ENCODE results near the gene ADGRL2. TPM values are rescaled to one million over a fixed set of nuclear protein-coding genes. Genes with fewer than 3 reads are reported as not detected.

The ADGRL2 gene
- total RNA-seq, 2 experiments from 2014 or later = not detected

GRCh38 chr1:81948495-81948894 is 147.8 kb downstream of the ADGRL2 start:
- Mint-ChIP-seq H3K27me3 (no peaks in the 10 kb centered on the region), H3K27ac (no peak overlapping the region), H3K36me3 (no peaks in the 10 kb centered on the region), H3K4me3 (no peak overlapping the region), H3K9me3 (no peaks in the 10 kb centered on the region), H3K4me1 (no peaks in the 10 kb centered on the region)
- no peak for DNase-seq

- Mint-ChIP-seq H3K9me3 (no peaks in the 10 kb centered on the region), H3K36me3 (no peaks in the 10 kb centered on the region), H3K27me3 (no peaks in the 10 kb centered on the region), H3K4me3 (no peak overlapping the region), H3K27ac (no peak overlapping the region), H3K4me1 (no peaks in the 10 kb centered on the region)
- no peak for DNase-seq
Observed at GRCh38 chr1:81949421-81949820, 148.7 kb downstream of the ADGRL2 start.

GRCh38 chr1:81950037-81950436 is 149.3 kb downstream of the ADGRL2 start:
- no peak overlapping the region for H3K27ac Mint-ChIP-seq
- H3K27me3 Mint-ChIP-seq = no peaks in the 10 kb centered on the region
- H3K4me3 Mint-ChIP-seq = no peak overlapping the region
- no peaks in the 10 kb centered on the region for H3K4me1 Mint-ChIP-seq
- no peaks in the 10 kb centered on the region for H3K36me3 Mint-ChIP-seq
- DNase-seq = no peak
- H3K9me3 Mint-ChIP-seq = no peaks in the 10 kb centered on the region

DNA sequence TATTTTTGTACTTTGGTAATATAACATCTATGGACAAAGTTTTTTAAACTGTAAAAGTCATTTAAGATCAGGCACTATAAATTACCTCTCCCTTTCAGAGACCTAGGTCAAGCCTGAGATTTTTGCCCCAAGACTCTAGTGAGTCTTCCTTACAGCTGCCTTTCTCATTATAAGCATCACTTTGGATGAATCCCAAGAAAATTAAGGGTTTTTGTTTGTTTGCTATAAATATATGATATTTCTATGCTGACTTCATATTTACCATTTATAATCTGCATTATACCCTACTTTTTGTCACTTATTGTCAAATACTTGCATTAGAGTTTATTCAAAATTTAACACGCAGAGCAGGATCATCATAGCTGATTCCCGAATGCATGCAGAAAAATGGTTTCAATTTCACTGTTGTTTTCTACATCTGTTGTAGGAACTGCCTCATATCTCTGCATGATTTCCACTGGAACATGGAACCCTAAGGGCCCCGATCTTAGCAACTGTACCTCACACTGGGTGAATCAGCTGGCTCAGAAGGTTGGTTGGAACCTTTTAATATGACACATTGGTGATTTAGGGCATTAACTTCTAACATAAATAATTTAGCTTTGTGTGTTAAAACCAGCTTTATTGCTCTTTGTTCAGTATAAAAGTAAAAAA is 150.0 kb downstream of the ADGRL2 start:
- H3K27me3 Mint-ChIP-seq = no peaks in the 10 kb centered on the region
- no peak overlapping the region for H3K4me3 Mint-ChIP-seq
- no peaks in the 10 kb centered on the region for H3K36me3 Mint-ChIP-seq
- no peak for DNase-seq
- H3K27ac Mint-ChIP-seq = no peak overlapping the region
- no peaks in the 10 kb centered on the region for H3K9me3 Mint-ChIP-seq
- H3K4me1 Mint-ChIP-seq = no peaks in the 10 kb centered on the region

- no peak for DNase-seq
- Mint-ChIP-seq H3K9me3 (no peaks in the 10 kb centered on the region), H3K27me3 (no peaks in the 10 kb centered on the region), H3K27ac (no peak overlapping the region), H3K4me1 (no peaks in the 10 kb centered on the region), H3K4me3 (no peak overlapping the region), H3K36me3 (no peaks in the 10 kb centered on the region)
Observed at GRCh38 chr1:81954534-81955020, 153.8 kb downstream of the ADGRL2 start.

DNA sequence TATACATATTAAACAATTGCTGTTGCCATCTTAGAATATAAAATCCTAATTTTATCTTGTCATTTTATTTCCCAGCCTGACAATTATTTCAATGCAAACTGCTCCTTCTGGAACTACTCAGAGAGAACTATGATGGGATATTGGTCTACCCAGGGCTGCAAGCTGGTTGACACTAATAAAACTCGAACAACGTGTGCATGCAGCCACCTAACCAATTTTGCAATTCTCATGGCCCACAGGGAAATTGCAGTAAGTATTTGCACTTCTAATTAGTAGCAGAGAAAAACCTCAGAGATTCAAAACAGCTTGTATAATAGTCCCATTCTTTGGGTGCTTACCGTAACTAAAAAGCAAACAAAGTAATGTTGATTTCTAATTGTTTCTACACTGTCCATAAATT is 167.2 kb downstream of the ADGRL2 start:
- no peak for DNase-seq
- Mint-ChIP-seq H3K27me3 (no peaks in the 10 kb centered on the region), H3K36me3 (no peaks in the 10 kb centered on the region), H3K4me1 (no peaks in the 10 kb centered on the region), H3K9me3 (peaks cover 1% of the 10 kb centered on the region), H3K27ac (no peak overlapping the region), H3K4me3 (no peak overlapping the region)

GRCh38 chr1:81970416-81970815 is 169.7 kb downstream of the ADGRL2 start:
- no peak overlapping the region for H3K27ac Mint-ChIP-seq
- H3K4me1 Mint-ChIP-seq = no peaks in the 10 kb centered on the region
- H3K9me3 Mint-ChIP-seq = peaks cover 1% of the 10 kb centered on the region
- no peak for DNase-seq
- no peaks in the 10 kb centered on the region for H3K27me3 Mint-ChIP-seq
- no peaks in the 10 kb centered on the region for H3K36me3 Mint-ChIP-seq
- no peak overlapping the region for H3K4me3 Mint-ChIP-seq

GRCh38 chr1:81974222-81974841 is 173.6 kb downstream of the ADGRL2 start:
- H3K4me1 Mint-ChIP-seq = no peaks in the 10 kb centered on the region

GRCh38 chr1:81974883-81975555 is 174.3 kb downstream of the ADGRL2 start:
- no peak overlapping the region for H3K4me3 Mint-ChIP-seq
- no peaks in the 10 kb centered on the region for H3K4me1 Mint-ChIP-seq
- no peak overlapping the region for H3K27ac Mint-ChIP-seq
- H3K27me3 Mint-ChIP-seq = no peaks in the 10 kb centered on the region
- no peaks in the 10 kb centered on the region for H3K9me3 Mint-ChIP-seq
- H3K36me3 Mint-ChIP-seq = no peaks in the 10 kb centered on the region
- DNase-seq = no peak

More at GRCh38 chr1:81974222-81974841, 173.6 kb downstream of the ADGRL2 start:
- Mint-ChIP-seq H3K4me3 (no peak overlapping the region), H3K27ac (no peak overlapping the region), H3K9me3 (no peaks in the 10 kb centered on the region), H3K27me3 (no peaks in the 10 kb centered on the region), H3K36me3 (no peaks in the 10 kb centered on the region)
- no peak for DNase-seq

DNA sequence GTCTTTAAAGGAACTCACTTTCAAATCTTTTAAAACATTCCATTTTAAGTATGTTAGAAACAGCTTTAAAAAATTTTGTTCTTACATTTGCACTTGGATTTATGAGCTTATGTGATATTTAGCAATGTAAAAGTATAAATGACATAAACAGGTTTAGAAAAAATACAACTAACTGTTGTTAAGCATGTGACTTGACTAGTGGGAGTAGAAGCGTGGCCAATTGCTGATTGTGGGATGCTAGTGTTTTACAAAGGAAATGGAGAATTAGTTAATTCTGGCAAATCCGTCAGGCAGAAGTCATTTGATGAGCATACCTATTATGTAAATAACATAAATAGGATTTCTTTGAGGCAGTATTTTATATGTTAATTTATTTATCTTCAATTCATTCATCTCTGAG is 175.8 kb downstream of the ADGRL2 start:
- no peaks in the 10 kb centered on the region for H3K27me3 Mint-ChIP-seq
- no peak overlapping the region for H3K27ac Mint-ChIP-seq
- H3K36me3 Mint-ChIP-seq = no peaks in the 10 kb centered on the region
- no peak overlapping the region for H3K4me3 Mint-ChIP-seq
- no peaks in the 10 kb centered on the region for H3K4me1 Mint-ChIP-seq
- H3K9me3 Mint-ChIP-seq = no peaks in the 10 kb centered on the region
- DNase-seq = no peak

DNA sequence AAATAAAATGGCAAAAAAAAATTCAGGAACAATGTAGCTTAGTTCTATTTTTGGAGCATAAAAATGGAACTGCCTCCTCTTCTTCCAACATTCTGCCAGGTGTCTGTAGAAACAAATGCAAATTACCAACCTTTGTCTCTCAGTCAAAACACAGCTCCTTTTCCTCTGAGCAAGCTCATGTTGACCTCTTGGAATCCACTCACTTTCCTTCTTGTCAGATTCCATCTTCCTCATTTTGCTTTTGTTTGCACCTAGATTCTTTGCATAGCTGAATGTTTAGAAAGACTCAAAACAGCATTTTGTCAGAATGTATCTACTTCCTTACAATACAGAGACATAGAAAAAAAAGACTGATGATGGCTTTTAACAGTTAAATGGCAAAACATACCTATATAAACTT is 178.2 kb downstream of the ADGRL2 start:
- Mint-ChIP-seq H3K4me1 (no peaks in the 10 kb centered on the region), H3K4me3 (no peak overlapping the region), H3K27ac (no peak overlapping the region), H3K9me3 (no peaks in the 10 kb centered on the region), H3K27me3 (no peaks in the 10 kb centered on the region), H3K36me3 (no peaks in the 10 kb centered on the region)
- DNase-seq = no peak

- Mint-ChIP-seq H3K4me3 (no peak overlapping the region), H3K27me3 (no peaks in the 10 kb centered on the region)
Observed at GRCh38 chr1:81982523-81982922, 181.8 kb downstream of the ADGRL2 start.

GRCh38 chr1:81989524-81989923 is 188.8 kb downstream of the ADGRL2 start:
- DNase-seq = no peak
- Mint-ChIP-seq H3K9me3 (no peaks in the 10 kb centered on the region), H3K27me3 (no peaks in the 10 kb centered on the region), H3K36me3 (no peaks in the 10 kb centered on the region), H3K4me1 (no peaks in the 10 kb centered on the region), H3K4me3 (no peak overlapping the region), H3K27ac (no peak overlapping the region)

More at GRCh38 chr1:81982523-81982922, 181.8 kb downstream of the ADGRL2 start:
- no peak for DNase-seq
- Mint-ChIP-seq H3K9me3 (no peaks in the 10 kb centered on the region), H3K27ac (no peak overlapping the region), H3K4me1 (no peaks in the 10 kb centered on the region), H3K36me3 (no peaks in the 10 kb centered on the region)

- no peak for DNase-seq
- H3K4me1 Mint-ChIP-seq = no peaks in the 10 kb centered on the region
- H3K4me3 Mint-ChIP-seq = no peak overlapping the region
- H3K36me3 Mint-ChIP-seq = no peaks in the 10 kb centered on the region
- H3K27ac Mint-ChIP-seq = no peak overlapping the region
- no peaks in the 10 kb centered on the region for H3K27me3 Mint-ChIP-seq
- no peaks in the 10 kb centered on the region for H3K9me3 Mint-ChIP-seq
Observed at GRCh38 chr1:81990241-81990640, 189.5 kb downstream of the ADGRL2 start.

DNA sequence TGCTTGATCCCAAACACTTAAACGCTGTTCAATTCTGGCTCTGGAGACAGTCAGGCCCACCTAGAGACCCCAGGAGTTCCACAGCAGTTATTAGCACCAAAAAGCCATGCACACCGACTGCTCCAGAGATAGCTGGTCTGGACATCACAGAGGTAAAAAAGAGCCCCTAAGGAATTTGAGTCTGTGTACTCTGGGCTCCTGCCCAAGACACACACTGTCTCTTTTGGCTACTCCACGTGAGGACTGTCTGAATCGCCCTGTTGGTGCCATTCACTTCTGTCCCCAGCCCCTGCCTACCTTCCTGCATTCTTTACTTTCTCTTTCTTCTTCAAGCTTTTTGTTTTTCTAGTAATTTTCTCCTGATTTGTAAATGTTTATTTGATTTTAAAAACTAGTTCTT is 197.4 kb downstream of the ADGRL2 start:
- H3K4me3 Mint-ChIP-seq = no peak overlapping the region
- no peaks in the 10 kb centered on the region for H3K4me1 Mint-ChIP-seq
- no peak overlapping the region for H3K27ac Mint-ChIP-seq
- no peaks in the 10 kb centered on the region for H3K36me3 Mint-ChIP-seq
- DNase-seq = no peak
- H3K9me3 Mint-ChIP-seq = no peaks in the 10 kb centered on the region
- no peaks in the 10 kb centered on the region for H3K27me3 Mint-ChIP-seq

DNA sequence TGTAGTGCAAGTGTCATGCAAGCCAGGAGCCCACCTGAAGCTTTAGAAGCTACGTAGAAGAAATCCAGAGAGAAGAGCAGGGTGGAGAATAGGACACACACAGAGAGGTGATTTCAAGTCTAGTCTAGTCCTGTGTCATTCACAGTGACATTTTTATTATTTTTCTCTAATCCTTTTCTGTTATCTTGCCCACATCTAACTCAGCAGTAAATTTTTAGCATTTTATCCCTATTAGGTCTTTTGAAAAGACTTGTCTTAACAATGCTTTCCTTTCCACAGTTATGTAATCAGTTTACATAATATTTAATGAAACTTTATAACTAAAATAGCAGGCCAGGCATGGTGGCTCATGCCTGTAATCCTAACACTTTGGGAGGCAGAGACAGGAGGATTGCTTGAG is 198.6 kb downstream of the ADGRL2 start:
- Mint-ChIP-seq H3K9me3 (no peaks in the 10 kb centered on the region), H3K4me3 (no peak overlapping the region), H3K36me3 (no peaks in the 10 kb centered on the region), H3K27ac (no peak overlapping the region), H3K27me3 (no peaks in the 10 kb centered on the region), H3K4me1 (no peaks in the 10 kb centered on the region)
- DNase-seq = no peak
